SIG-M5 treated with dmso at 0.1 percent for 504 hours (cell line): ENCODE data around the gene XPNPEP1.

Experiments used
- DNase-seq: peaks from one replicate; lab custom pipeline; 2025; ENCODE audit not compliant: unreplicated experiment; lab: John Stamatoyannopoulos, UW

Gene XPNPEP1

GRCh38 chr10:109866995-109867635 lies 56.2 kb downstream of the XPNPEP1 start:
- DNase-seq, result no peak

DNA sequence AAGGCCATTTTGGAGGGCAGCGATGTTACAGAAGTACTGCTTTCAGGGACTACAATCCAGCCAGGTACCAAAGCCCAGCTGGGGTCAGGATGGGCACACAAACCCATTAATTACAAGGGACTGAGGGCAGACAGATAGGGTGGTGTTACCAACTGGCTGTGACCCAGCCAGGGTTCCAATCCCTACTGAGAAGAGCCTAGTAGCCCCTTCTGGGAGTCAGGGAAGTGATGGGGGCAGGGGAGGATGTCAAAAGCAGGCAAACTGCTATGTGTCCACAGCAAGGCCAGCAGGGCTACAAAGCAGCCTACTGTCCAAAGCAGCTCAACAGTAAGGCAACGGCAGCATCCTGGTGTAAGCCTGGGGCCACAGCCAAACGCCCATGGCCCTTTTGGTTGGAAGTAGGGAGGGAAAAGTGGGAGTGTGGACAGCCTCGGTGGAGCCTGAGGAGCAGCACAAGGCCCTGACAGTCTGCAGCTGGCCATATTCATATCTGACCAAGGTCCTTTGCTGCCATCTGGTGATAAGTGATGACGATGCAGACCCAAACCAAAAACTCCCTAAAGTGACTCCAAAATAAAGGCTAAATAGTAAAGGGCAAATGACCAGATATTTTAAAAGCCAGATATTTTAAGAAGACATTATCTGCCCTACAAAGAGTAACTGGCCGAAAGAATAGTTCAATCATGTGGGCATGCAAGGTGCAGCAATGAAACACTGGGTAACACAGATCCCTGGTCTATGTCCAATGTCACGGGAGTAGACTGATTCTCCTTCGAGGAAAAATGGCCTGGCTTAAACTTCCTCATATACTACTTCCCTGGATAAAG lies 56.9 kb downstream of the XPNPEP1 start:
- DNase-seq, result no peak

- no peak for DNase-seq
Measured at GRCh38 chr10:109863775-109864174, 59.5 kb downstream of the XPNPEP1 start.

- no peak for DNase-seq
Measured at GRCh38 chr10:109862738-109863137, 60.6 kb downstream of the XPNPEP1 start.

GRCh38 chr10:109862041-109862440 lies 61.3 kb downstream of the XPNPEP1 start:
- DNase-seq, result no peak

DNA sequence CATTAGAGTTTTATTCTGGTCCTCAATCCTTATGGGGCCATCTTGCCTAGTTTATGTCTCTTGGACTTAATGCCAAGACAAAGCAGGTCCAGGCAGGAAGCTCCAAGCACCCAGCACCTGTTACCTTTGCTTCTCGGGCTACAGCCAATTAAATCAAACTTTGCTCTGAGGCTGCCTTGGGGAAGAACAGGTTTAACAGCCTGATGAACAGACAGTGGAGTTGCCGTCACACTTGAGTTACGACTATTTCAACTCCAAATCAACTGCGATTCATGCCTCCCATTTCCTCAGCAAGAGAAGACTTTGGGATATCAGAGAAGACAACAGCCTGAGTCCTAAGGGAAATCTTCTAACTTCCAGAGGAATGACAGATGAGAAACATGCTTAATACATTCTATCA lies 62.2 kb downstream of the XPNPEP1 start:
- peak; percentile 32 for DNase-seq

DNA sequence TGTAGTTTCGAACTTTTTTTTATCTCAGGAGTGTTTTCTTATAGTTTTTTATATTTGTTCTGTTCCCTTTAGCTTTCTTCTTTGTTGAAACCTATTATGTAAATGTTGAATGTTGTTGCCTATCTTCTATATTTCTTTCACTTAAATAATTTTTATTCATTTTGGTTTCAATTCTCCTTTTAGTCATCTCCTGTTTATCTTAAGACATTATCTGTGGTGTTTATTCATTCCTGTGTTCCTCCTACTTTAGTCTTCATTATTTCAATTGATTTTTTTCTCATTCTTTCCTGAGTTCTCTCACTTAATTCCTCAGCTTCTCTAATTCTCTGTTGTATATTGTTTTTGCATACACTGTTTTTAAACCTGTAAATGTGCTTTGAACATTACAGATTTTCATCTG lies 64.1 kb downstream of the XPNPEP1 start:
- DNase-seq, result no peak

GRCh38 chr10:109855746-109856145 lies 67.6 kb downstream of the XPNPEP1 start:
- no peak for DNase-seq

DNA sequence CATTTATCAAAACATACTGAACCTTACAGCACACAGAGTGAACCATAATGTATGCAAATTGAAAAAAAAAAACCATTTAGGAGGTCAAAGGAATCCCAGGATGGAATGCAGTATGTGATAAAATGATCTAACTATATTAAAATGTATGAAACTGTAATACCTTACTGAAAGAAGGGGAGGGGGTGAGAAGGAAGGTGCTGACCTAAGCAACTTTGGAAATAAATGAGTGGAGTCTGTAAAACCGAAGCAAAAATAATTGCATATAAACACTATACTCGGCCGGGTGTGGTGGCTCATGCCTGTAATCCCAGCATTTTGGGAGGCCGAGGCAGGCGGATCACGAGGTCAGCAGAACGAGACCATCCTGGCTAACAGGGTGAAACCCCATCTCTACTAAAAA lies 69.4 kb downstream of the XPNPEP1 start:
- DNase-seq, result no peak

DNA sequence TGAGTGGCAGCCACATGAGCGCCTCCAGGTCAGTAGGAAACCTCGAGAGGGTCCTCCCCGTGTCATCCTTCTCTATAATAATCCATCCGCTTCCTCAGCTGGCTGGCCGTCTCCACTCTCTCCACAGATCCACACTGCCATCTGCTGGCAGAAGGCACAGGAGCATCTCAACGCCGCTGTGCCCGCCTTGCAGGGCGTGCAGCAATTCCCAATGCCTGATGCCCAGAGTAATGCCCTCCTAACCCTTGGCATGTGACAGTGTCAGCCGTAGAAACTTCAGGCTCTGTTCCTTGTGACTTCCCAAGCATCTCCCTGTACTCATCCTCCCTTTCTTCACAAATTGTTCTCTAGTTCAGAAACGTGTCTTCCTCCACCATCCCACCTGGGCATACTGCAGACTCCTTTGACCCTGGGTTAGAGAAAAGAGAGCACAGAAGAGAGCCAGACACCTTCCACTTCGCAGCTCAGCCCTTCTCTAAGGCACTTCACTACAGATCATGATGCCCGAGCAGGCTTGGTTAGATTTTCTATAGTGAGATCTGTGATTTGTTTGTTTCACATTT lies 70.8 kb downstream of the XPNPEP1 start:
- DNase-seq, result peak; percentile 42

DNA sequence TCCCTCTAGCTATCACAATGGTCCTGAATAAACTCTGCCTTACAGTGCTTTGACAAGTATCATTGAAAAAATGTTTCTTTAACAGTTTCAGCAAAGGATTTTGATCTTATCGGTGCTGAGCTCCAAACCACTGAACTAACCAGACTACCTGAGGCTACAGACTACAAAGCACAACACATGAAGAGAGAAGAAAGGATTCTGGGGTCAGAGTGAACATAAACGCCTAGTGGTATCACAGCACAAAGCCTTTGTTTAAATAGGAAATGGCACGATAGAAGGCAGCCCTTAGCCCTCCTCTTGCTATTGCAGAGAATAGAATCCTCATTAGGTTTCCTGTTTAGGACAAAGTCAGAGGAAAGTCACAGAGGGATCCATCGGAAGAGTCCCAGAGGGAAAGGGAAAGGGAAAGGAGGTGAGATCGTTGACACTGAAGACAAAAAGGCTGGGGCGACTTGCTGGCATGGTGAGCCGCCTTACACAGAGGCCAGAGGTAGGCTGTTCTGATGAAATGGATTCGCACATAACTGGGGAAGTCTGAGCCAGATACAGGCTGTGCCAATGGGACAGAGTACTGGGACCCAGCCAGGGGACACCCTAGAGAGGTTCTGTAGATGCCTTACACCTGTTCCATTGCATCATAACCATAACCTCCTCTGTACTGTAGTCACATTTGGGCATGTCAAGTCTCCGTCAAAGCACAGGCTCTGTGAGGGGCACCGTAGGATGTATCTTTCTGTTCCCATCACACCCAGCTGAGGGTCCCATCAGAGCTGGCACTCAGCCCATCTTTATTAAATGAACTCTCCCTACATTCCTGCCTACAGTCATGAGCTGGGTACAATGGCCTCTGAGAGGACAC lies 71.5 kb downstream of the XPNPEP1 start:
- DNase-seq, result no peak

- DNase-seq, result no peak
Measured at GRCh38 chr10:109846832-109847231, 76.5 kb downstream of the XPNPEP1 start.

DNA sequence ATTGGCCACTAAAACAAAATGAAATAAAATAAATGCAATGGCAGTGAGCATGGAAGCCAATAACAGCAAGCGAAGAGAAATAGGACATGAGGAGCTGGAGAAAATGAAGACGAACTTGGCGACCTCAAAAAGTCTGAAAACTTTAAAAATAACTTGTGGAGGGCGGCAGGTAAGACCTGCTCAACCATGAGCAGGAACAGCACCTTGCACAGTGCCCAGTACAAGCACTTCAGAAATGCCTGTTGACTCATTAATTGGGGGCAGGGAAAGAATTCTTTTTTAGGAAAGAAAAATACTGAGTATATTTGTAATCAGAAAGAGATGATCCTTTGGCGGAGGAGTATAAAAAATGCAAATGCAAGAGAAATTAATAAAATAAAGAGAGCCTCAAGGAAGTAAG lies 78.0 kb downstream of the XPNPEP1 start:
- DNase-seq, result no peak

DNA sequence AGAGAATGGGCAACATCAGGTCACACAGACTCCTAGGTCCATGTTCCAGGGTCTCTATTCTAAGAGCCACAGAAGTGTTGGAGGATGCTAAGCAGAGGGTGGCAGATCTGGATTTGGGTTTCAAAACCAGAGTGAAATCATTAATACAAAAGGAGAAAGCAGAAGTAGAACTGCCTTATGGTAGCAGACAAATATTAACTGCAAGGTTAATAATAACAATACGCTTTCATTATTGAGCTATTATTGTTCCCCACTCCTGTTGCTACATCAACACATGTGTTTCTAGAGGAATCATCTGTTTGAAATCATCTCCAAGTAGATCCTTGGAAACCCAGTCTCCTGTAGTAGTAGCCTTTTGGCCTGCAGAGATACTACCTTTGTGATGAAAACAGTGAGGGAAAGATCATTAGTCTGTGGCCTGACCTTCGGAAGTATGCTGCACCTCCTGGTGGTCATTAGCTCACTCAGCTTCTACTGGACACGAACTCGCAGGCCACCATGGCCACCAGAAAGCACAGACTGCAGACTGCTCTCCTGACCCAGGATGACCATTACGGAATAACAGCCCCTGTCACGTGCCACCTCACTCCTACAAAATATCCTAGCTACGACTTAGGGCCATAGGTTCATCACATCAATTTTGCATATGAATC lies 84.6 kb downstream of the XPNPEP1 start:
- no peak for DNase-seq

DNA sequence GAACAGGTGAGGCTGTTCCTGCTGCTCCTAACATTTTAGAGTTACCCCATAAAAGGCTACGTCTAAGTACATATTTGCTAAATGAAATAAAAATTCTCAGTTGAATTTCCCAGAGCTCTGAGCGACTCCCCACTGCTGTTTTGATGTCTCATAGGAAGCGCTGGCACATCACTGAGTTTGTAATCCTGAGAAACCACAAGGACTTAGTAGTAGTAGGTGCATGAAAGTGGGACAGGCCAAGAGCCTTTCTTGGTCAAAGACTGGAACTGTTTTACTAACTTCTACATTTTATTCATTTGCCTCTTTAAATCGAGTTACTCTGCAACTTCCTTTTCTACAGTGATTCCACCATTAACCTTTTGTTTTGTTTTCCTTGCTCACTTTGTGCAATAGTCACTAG lies 85.9 kb downstream of the XPNPEP1 start:
- DNase-seq, result no peak

DNA sequence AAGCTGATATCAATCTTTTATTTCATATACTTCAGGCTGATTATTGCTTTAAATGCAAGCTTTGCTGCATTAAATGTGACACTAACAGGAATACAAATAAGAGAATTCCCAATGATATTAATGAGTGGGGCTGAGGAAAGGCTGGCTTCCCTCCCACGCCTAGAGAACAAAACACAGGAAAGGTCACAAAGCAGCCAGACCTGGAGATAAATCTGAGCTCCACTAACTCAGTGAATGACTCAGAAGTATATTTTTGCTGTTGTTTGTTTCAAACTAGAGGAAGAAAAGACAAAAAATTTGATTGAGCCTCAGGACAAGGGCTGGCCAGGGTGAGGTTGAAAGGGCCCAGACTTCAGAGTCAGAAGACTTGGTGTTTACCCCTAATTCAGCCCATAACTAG lies 88.1 kb downstream of the XPNPEP1 start:
- no peak for DNase-seq

DNA sequence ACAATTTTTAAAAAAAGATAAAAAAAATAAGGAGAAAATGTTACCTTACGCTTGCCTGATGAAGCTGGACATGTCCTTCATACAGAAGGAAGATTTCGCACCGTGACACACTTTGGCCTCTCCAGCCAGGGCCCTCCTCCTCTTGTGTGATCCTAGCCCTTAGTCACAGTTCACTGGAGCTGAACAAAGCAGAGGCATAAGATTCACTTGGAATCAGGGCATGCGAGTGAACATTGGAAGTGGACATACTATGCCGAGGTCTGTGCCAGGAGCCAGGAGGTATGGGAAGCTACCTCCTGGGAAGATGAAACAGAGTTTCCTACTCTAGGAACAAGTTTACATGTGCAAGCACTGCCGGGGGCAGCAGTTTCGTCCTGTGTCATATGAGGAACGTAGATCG lies 91.5 kb downstream of the XPNPEP1 start:
- no peak for DNase-seq

- no peak for DNase-seq
Measured at GRCh38 chr10:109824206-109824605, 99.1 kb downstream of the XPNPEP1 start.

- no peak for DNase-seq
Measured at GRCh38 chr10:109823196-109823595, 100.1 kb downstream of the XPNPEP1 start.

DNA sequence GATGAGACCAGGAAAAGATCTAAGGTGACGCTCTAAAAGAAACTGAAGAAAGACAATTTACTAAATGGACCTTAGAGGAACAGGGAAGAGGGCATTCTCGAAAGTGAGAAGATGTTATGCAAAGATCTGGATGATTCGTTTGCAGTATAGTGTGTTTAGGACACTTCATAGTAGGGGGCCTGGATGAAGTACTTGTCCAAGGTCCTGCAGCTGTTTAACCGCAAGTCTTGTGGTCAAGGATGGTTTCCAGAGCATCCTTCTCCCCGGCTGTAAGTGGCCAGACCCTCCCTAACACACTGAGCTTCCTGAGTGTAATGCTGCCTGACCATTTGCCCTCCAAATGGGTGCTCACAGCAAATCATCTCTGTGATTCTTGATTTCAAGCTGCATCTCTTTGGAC lies 101.6 kb downstream of the XPNPEP1 start:
- DNase-seq, result no peak
